Measurements from ENCODE around the gene DENND2A. TPM values are rescaled to one million over a fixed set of nuclear protein-coding genes. Genes with fewer than 3 reads are reported as not detected.
"Not testable (repeated sequence)": the region's sequence is repeated elsewhere in the genome, so short reads cannot be mapped to it uniquely, and the experiment has no call there.

The DENND2A gene
- polyA plus RNA-seq, 1 donor = 41.2 TPM

DNA sequence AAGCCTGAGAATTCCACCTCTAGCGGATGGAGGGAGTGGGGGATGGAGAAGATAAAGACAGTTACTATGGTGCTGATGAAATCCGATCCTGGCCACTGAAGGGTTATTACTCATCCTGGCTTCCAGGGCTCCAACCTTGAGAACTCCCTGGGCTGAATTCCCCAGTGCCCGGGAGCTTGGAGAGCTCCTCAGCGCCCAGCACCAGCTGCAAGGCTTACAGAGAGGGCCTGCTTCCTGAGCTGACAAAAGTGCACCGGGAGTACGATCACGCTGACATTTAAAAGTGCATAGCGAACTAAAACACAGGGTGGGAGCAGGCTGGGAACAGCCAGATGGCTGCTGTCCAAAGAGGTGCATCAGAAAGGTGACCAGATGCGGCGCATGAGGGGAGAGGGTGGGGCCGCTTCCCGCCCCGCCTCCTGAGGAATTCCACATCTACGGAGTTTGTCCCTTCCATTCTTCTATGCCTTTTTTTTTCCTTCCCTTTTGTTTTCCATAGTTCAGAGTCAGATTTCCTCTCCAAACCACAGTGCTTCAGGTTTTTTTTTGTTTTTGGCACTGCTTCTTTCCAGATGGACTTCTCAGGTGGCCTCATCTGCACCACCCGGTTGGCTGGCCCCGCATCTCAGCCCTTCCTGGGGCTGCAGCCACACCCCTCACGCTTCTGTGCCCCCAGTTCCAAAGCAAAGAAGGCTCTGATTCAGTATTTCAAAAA is 98.9 kb downstream of the DENND2A start:
- peak; percentile 74 for DNase-seq

- DNase-seq = no peak
These were observed 99.5 kb downstream of the DENND2A start for GRCh38 chr7:140541176-140541512.

DNA sequence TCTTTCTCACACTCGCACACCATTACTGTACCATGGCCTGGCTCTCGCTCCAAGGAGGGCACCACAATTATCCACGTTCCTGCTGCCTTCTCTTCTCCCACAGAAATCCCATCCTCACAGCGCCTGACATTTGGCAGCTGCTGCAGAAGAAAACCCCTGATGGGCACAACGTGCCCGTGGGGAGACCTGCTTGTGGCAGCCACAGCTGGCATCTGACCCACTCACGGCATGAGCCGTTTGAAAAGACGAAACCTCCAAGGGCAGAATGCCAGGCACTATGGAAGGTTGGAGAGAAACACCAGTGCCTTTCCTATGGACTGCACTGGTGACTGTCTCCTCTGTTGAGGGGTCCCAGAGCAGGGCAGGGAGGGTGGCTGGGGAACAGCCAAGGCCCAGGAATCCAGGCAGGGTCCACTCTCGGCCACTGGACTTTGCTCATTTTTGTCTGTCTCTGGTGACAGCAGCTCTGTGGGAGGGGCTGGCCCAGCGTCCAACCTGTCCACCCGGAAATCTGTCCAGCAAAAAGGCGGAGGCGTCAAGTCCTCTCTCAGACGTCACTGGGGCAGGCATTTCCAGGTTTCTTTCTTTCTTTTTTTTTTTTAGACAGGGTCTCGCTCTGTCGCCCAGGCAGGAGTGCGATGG is 100.4 kb downstream of the DENND2A start:
- no peak for DNase-seq

GRCh38 chr7:140539461-140539860 is 101.2 kb downstream of the DENND2A start:
- DNase-seq = no peak

GRCh38 chr7:140537750-140538482 is 102.7 kb downstream of the DENND2A start:
- no peak for DNase-seq

DNA sequence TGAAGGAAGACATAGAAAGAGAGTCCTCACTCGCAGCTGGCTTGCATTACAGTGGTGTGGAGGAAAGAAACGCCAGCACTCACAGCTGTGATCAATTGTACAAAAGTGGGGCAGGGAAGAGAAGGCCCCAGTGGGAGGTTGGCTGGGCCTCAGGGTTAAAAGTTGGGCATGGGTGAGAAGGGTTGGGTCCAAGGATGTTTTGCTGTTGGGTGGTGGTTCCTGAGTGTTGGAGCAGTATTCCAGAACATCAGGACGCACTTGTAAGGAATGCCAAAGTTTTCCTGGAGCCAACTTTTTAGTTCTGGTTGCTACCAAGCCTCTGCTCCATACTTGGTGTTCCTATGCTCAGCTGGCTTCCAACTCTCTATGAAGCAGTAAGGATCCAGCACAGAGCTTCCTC is 105.9 kb downstream of the DENND2A start:
- DNase-seq = peak; percentile 48

DNA sequence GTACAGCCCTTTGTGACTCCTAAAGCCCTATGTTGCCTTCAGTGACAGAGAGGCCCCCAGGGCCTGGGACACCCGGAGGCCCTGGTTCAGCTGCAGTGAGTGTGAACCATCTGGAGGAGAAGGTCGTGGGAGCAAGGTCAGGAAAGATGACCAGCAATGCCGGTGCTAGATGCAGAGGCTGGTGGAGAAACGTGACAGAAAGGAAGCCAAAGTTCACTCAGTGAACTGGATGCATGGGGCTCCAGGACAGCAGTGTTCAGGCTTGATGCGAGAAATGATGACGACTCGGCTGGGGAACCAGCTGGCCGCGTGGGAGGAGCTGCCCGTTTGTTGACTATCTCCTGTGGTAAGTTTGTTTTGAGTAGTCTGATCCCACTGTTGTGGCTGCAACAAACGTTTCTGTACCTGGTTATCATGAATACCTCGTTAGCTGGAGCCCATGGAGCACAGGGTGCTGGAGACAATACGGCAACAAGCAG is 107.2 kb downstream of the DENND2A start:
- DNase-seq = no peak

DNA sequence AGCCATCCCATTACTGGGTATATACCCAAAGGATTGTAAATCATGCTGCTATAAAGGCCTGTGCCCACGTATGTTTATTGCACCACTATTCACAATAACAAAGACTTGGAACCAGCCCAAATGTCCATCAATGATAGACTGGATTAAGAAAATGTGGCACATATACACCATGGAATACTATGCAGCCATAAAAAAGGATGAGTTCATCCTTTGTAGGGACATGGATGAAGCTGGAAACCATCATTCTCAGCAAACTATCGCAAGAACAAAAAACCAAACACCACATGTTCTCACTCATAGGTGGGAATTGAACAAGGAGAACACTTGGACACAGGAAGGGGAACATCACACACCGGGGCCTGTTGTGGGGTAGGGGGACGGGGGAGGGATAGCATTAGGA is 111.2 kb downstream of the DENND2A start:
- not testable (repeated sequence) for DNase-seq

DNA sequence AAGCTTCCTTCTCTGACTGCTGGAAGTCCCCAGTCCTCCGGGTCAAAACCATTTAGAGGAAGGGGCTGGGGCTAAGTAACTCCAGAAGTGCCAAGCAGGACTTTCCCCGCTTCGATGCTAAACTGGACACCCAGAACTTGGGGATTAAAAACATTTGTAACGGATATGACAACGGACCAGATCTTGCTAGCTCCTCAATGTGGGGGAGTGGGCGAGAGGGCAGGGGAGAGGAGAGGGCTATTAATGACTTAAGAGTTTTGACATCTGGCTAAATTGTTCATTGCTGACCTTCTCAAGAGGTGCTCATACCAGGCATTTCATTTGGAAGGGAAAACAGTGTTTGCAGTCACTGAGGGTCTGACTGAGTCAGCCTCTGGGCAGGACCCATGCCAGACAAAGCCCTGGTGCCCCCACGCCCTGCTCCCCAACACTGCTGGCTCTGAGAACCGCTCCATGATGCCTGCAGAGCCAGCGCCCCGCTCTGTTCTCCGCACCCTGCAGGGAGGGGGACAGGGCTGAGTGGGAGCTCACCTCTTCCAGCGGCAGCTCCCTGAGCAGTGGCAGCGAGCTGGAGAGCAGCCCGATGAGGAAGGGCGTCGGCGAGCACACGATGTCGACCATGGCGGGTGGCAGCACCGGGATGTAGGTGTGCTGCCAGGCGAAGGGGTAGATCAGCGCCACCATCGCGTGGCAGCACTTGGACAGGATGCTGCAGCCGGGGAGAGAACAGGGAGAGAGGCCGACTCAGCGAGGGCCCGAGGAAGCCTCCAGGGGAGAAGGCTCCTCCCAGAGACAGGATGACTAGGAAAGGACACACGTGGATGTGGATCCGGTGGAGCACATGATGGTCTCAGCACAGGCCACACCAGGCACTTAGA is 113.6 kb downstream of the DENND2A start:
- DNase-seq = no peak

DNA sequence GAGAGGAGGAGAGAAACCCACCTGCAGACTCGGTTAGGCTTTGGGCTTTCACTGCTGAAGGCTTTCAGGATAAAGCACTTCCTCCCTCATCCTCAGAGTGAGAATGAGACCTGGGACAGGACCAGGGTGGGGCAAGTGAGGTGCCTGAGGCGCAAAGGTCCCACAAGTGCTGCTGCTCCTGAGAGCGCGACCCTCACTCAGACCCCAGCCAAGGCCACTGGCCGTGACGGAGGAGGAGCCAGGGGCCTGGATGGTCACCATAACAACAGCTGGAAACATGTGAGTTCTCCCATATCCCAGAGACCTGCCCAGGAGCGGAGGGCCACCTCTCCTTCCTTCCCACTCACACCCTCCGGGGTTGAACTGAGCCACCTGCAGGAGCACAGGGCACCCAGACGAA is 114.4 kb downstream of the DENND2A start:
- no peak for DNase-seq

GRCh38 chr7:140525743-140526142 is 114.9 kb downstream of the DENND2A start:
- DNase-seq = no peak

GRCh38 chr7:140521421-140521820 is 119.2 kb downstream of the DENND2A start:
- DNase-seq = no peak

- no peak for DNase-seq
These were observed 121.6 kb downstream of the DENND2A start for GRCh38 chr7:140519007-140519399.

- no peak for DNase-seq
These were observed 122.1 kb downstream of the DENND2A start for GRCh38 chr7:140518370-140519006.

DNA sequence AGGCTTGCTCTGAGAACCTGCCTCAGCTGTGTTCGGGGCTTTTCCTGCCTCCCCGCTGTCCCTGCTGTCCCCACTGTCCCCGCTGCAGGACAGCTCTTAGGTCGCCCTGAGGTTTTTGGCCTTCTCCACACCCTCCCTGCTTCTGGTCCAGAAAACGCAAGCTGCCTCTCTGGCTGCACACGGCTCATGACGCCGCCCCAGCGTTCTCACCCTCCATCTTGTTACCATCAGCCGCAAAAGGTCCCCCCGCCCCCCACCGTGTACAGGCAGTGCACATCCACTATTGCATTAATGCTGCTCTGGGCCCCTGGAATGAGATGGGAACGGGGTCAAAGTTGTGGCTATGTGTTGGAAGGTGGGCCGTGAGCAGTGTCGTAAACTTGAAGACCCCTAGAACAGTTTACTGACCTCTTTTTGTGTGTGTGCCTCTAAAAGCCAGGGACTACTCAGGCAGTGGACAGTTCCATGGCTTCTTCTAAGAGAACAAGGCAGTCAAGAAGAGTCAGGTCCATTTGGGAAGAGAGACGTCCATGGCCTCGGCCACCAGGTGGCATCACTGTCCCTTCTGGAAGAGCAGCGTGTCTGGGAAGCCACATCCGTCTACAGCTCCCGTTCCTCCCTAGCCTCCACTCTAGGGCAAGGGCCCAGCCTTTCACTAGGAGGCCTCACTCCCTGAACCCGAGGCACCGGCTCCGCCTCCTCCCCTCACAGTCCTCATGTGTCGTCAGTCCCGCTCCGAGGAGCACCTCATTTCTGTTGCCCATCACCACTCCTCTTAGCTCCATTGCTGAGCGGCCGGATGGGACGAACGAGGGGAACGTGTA is 122.9 kb downstream of the DENND2A start:
- peak; percentile 90 for DNase-seq

- DNase-seq = no peak
These were observed 128.2 kb downstream of the DENND2A start for GRCh38 chr7:140512317-140513000.

- no peak for DNase-seq
These were observed 130.8 kb downstream of the DENND2A start for GRCh38 chr7:140509789-140510188.

DNA sequence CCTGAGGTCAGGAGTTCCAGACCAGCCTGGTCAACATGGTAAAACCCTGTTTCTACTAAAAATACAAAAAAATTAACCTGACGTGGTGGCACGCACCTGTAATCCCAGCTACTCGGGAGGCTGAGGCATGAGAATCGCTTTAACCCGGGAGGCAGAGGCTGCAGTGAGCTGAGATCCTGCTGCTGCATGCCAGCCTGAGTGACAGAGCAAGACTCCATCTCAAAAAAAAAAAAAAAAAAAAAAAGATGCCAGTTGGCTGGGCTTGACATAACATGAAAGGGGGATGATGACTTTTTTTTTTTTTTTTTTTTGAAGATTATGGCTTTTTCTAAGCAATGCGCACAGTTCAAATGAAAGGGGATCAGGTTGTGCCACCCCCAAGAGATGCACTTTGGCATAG is 133.1 kb downstream of the DENND2A start:
- DNase-seq = not testable (repeated sequence)

DNA sequence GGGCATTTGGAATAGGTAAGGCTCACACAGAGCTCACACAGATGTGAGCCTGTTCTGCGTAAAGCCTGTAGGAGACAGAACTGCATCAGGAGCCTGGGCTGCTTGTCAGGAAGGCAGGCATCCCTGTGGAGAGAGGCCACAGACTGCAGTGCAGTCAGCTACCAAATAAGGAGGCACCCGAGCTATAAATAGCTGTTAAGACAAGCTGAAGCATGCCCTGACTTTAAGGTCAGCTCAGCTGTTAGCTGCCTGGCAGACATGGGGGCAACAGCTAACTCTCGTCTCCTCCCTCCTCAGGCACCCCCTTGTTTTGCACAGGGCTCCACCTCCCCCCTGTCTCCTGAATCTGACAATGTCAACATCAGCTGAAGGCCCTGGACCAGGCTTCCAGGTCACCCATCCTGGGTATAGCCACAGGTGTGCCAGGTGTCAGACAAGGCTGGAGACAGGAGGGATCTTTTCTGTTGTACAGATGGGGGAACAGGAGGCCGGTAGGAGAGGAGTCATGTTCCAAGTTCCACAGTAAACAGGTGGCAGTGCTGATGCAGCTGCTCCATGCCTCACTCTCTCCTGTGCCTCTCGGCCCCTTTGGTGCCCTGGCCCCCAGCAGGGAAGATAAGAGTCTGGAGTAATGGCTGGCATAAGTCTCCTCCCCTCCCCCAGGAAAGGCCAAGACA is 133.7 kb downstream of the DENND2A start:
- DNase-seq = no peak

DNA sequence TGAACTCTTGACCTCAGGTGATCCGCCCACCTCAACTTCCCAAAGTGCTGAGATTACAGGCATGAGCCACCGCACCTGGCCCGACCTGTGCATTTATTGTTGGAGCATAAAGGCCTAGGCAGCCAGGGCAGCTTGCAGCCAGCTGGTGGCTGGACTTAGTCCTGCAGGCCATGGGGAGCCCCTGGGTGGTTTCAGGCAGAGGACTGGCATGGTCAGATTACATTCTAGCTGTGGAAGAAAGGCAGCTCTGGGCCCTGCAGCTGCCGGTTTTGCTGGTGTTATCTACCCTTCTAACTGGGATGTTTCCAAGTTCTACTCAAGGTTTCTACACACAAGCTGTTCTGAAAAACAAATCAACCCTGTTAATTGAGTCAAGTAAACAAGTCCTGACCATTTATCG is 138.6 kb downstream of the DENND2A start:
- DNase-seq = no peak
